Activated CD4-positive, alpha-beta T cell treated with anti-CD3 and anti-CD28 coated beads, Interleukin-2, amount 50 U/mL, for 48 hours (primary cell): Measurements from ENCODE around the gene ZNF516.

Experiments used
- DNase-seq, 2 experiments: peaks; one replicate each; pipeline ENCODE4 v3.0.0-alpha.2; 2020

The ZNF516 gene

GRCh38 chr18:76507830-76508385 lies 12.9 kb upstream of the ZNF516 start:
- no peak for DNase-seq

GRCh38 chr18:76506974-76507764 lies 12.1 kb upstream of the ZNF516 start:
- DNase-seq = no peak

GRCh38 chr18:76506395-76506794 lies 11.4 kb upstream of the ZNF516 start:
- DNase-seq = no peak

- DNase-seq = no peak
These were observed 10.6 kb upstream of the ZNF516 start for GRCh38 chr18:76505614-76506013.

GRCh38 chr18:76504749-76505148 lies 9.7 kb upstream of the ZNF516 start:
- no peak for DNase-seq

- no peak for DNase-seq
These were observed 8.8 kb upstream of the ZNF516 start for GRCh38 chr18:76503649-76504386.

- DNase-seq = no peak
These were observed 7.5 kb upstream of the ZNF516 start for GRCh38 chr18:76502551-76502950.

GRCh38 chr18:76499637-76500340 lies 4.7 kb upstream of the ZNF516 start:
- no peak for DNase-seq

- no peak for DNase-seq
These were observed 4.0 kb upstream of the ZNF516 start for GRCh38 chr18:76499021-76499420.

- DNase-seq = no peak
These were observed 3.0 kb upstream of the ZNF516 start for GRCh38 chr18:76498064-76498463.

GRCh38 chr18:76497021-76497420 lies 2.0 kb upstream of the ZNF516 start:
- no peak for DNase-seq

- peak; percentile 32 to 38 for DNase-seq
These were observed 1.3 kb upstream of the ZNF516 start for GRCh38 chr18:76496194-76496890.

GRCh38 chr18:76495435-76496193 lies 572 bp upstream of the ZNF516 start:
- DNase-seq = peak in 1 of 2 experiments; percentile 31

GRCh38 chr18:76494231-76495005 lies 624 bp downstream of the ZNF516 start:
- DNase-seq = no peak

GRCh38 chr18:76493213-76494161 lies 1.6 kb downstream of the ZNF516 start:
- DNase-seq = peak in 1 of 2 experiments; percentile 30

- peak; percentile 100 for DNase-seq
These were observed 2.3 kb downstream of the ZNF516 start for GRCh38 chr18:76492669-76493212.

- peak; percentile 39 to 58 for DNase-seq
These were observed 3.0 kb downstream of the ZNF516 start for GRCh38 chr18:76491776-76492668.

GRCh38 chr18:76491473-76491775 lies 3.6 kb downstream of the ZNF516 start:
- peak; percentile 68 to 72 for DNase-seq
